HepG2 (cell line): ENCODE measurements around the gene SOX5. TPM values are rescaled to one million over a fixed set of nuclear protein-coding genes. Genes with fewer than 3 reads are reported as not detected.

Source experiments
- ATAC-seq: fragments of 200-7000 bp; cut with Tn5 transposase; 3 replicates; pipeline ENCODE4 v1.9.1; 2020; ENCODE audit warnings: mild to moderate bottlenecking, moderate library complexity
- BruUV-seq: library from RNA; stranded (reverse); fragments of 400-500 nt; replicated peaks from 2 replicates; lab custom pipeline; 2021; lab: Mats Ljungman, UMichigan
- CTCF ChIA-PET: fragments of 300-600 bp; formaldehyde crosslinking; extraction: SDS; loops from one replicate; lab custom pipeline; 2021; ENCODE audit warnings: low total read pairs, inconsistent platforms, low intra/inter-chr PET ratio; lab: Yijun Ruan, JAX
- POLR2A ChIA-PET: fragments of 350-600 bp; sonication (Branson Sonifier 250); formaldehyde crosslinking; loops from one replicate; lab custom pipeline; 2020; ENCODE audit warnings: antibody characterized with exemption, inconsistent platforms; lab: Yijun Ruan, JAX
- DNase-seq: peaks from one replicate; pipeline ENCODE4 v3.0.0-alpha.2; 2015; ENCODE audit warnings: low spot score
- FAIRE-seq: peaks from 3 replicates; lab custom pipeline; 2011; peaks lifted over from hg19 to GRCh38; lab: Jason Lieb, UNC
- H2AFZ ChIP-seq: one replicate; pipeline ENCODE4 v1.6.1; 2011; ENCODE audit warnings: low read length, inconsistent platforms
- H3K27ac ChIP-seq: fragments of 300-600 bp; 3 replicates; pipeline ENCODE4 v1.8.0; 2011; ENCODE audit warnings: mixed run types, mild to moderate bottlenecking, mixed read lengths, low read length, inconsistent platforms; ENCODE audit not compliant: insufficient read depth; ENCODE audit errors: extremely low read length
- H3K27me3 ChIP-seq, 2 experiments: fragments of 200-600 bp in 1 of 2; 2 replicates in 1 of 2; 3 replicates in 1 of 2; pipeline versions ENCODE4 v1.6.0 to v1.8.0; 2011; ENCODE audit warnings: low read length in 2 of 2, mild to moderate bottlenecking in 2 of 2, moderate library complexity in 2 of 2, inconsistent platforms in 1 of 2; ENCODE audit not compliant: insufficient read depth in 2 of 2, control insufficient read depth in 1 of 2
- H3K36me3 ChIP-seq, 2 experiments: fragments of 200-600 bp in 1 of 2; replicated peaks in 1 of 2; 2 replicates in 1 of 2; 3 replicates in 1 of 2; pipeline versions ENCODE4 v1.5.1 to v1.8.0; 2011; ENCODE audit warnings: low read length in 2 of 2, inconsistent platforms in 1 of 2; ENCODE audit not compliant: insufficient read depth in 2 of 2, control insufficient read depth in 1 of 2
- H3K4me1 ChIP-seq: 2 replicates; pipeline ENCODE4 v1.5.1; 2012; ENCODE audit warnings: low read length, inconsistent platforms; ENCODE audit not compliant: insufficient read depth
- H3K4me2 ChIP-seq: 2 replicates; pipeline ENCODE4 v1.6.0; 2011; ENCODE audit warnings: low read depth, low read length, inconsistent platforms
- H3K4me3 ChIP-seq, 3 experiments: fragments of 200-600 bp in 1 of 3; sonication (generic), shearing (Covaris generic) in 1 of 3; replicated peaks in 1 of 3; 2 replicates each; pipeline ENCODE4 v1.5.1; 2011 to 2016; ENCODE audit warnings: low read length in 3 of 3, inconsistent platforms in 2 of 3, low read depth in 2 of 3, mild to moderate bottlenecking in 2 of 3, control low read depth in 1 of 3, mixed read lengths in 1 of 3; ENCODE audit not compliant: insufficient read depth in 1 of 3
- H3K79me2 ChIP-seq: one replicate; pipeline ENCODE4 v1.6.1; 2011; ENCODE audit warnings: low read length, inconsistent platforms; ENCODE audit not compliant: insufficient read depth
- H3K9ac ChIP-seq: 2 replicates; pipeline ENCODE4 v1.6.0; 2011; ENCODE audit warnings: mild to moderate bottlenecking, low read depth, low read length, inconsistent platforms; ENCODE audit not compliant: insufficient read depth
- H3K9me3 ChIP-seq: 2 replicates; pipeline ENCODE4 v1.5.1; 2012; ENCODE audit warnings: mild to moderate bottlenecking, low read length
- H4K20me1 ChIP-seq: 2 replicates; pipeline ENCODE4 v1.6.0; 2011; ENCODE audit warnings: inconsistent platforms, mild to moderate bottlenecking, low read length, moderate library complexity; ENCODE audit not compliant: insufficient read depth
- FOXP1 ChIP-seq, 2 experiments: fragments of 450-650 bp in 1 of 2; IDR thresholded peaks; 2 replicates each; pipeline ENCODE4 v1.6.1; 2017 to 2018; ENCODE audit warnings: antibody characterized with exemption in 1 of 2
- HMG20A ChIP-seq: IDR thresholded peaks from 2 replicates; pipeline ENCODE4 v1.6.1; 2016; ENCODE audit warnings: borderline replicate concordance
- HNRNPL ChIP-seq: fragments of 200-400 bp; formaldehyde crosslinking; IDR thresholded peaks from 2 replicates; pipeline ENCODE4 v1.6.1; 2017; ENCODE audit warnings: mild to moderate bottlenecking, low read depth, low read length
- NCOR1 ChIP-seq: fragments of 200-600 bp; sonication (generic); IDR thresholded peaks from 2 replicates; pipeline ENCODE4 v1.7.0; 2017; ENCODE audit warnings: antibody characterized with exemption, low read length, borderline replicate concordance
- POGZ ChIP-seq: sonication (generic); formaldehyde crosslinking; IDR thresholded peaks from 2 replicates; pipeline ENCODE4 v1.4.0; 2020; ENCODE audit warnings: mild to moderate bottlenecking, missing genetic modification reagents
- RBM22 ChIP-seq: fragments of 200-400 bp; formaldehyde crosslinking; optimal IDR thresholded peaks from 2 replicates; pipeline ENCODE3; 2017; ENCODE audit warnings: mild to moderate bottlenecking, low read length, moderate library complexity
- SAP130 ChIP-seq: IDR thresholded peaks from 2 replicates; pipeline ENCODE4 v1.6.1; 2016; ENCODE audit warnings: low read depth
- SOX13 ChIP-seq, 3 experiments: fragments of 450-650 bp in 1 of 3; sonication (generic) in 1 of 3; formaldehyde crosslinking in 1 of 3; IDR thresholded peaks in 2 of 3; conservative IDR thresholded peaks in 1 of 3; 2 replicates each; pipeline versions ENCODE4 v1.5.0 to v1.6.1; 2016 to 2020; ENCODE audit warnings: antibody characterized with exemption in 1 of 3, mild to moderate bottlenecking in 1 of 3, missing compliant biosample characterization in 1 of 3, missing genetic modification reagents in 1 of 3, moderate library complexity in 1 of 3
- SOX6 ChIP-seq, 2 experiments: fragments of 450-650 bp in 1 of 2; sonication (generic) in 1 of 2; formaldehyde crosslinking in 1 of 2; IDR thresholded peaks; 2 replicates each; pipeline versions ENCODE4 v1.4.0 to v1.6.1; 2017 to 2020; ENCODE audit warnings: antibody characterized with exemption in 1 of 2, mild to moderate bottlenecking in 1 of 2, missing genetic modification reagents in 1 of 2
- WGBS: methylation state at CpG from one replicate; pipeline ENCODE4 v1.1.6; 2017; ENCODE audit warnings: low lambda C conversion rate; 5-methylcytosine and 5-hydroxymethylcytosine counted together
- in situ Hi-C: cut with HindIII; loops from 2 replicates; pipeline ENCODE4 v1.10.0; 2017; ENCODE audit warnings: low pct_unique_long_range_greater_than_20kb; ENCODE audit not compliant: extremely low pct_ligation_motif_present
- intact Hi-C: fragments of 100-400 bp; cut with micrococcal nuclease; formaldehyde crosslinking; loops from one replicate; pipeline ENCODE4 v1.10.0; 2022; ENCODE audit not compliant: unreplicated experiment
- polyA plus RNA-seq, 8 experiments: library from polyadenylated mRNA; depleted of rRNA in 3 of 8; stranded (reverse) in 7 of 8; unstranded in 1 of 8; fragments of >200 nt; fragmentation: Illumina TruSeq in 4 of 8; extraction: Trizol in 4 of 8; gene quantifications; 2 replicates each; pipeline versions ENCODE4 v1.2.1 to v1.2.3, GENCODE V29; 2011 to 2016; ENCODE audit warnings: low read depth in 4 of 8, missing spikeins in 1 of 8, mixed read lengths in 1 of 8; ENCODE audit not compliant: insufficient read depth in 1 of 8
- total RNA-seq, 5 experiments: library from RNA; depleted of rRNA; stranded (reverse); fragments of >200 nt; fragmentation: Illumina TruSeq; extraction: Trizol; gene quantifications; 2 replicates each; pipeline ENCODE4 v1.2.3, GENCODE V29; 2016; ENCODE audit warnings: low read depth in 1 of 5
- TF ChIP-seq, protein P1 (sequence below): sonication (generic); formaldehyde crosslinking; IDR thresholded peaks from 2 replicates; pipeline ENCODE4 v1.5.0; 2020; ENCODE audit warnings: missing genetic modification reagents
- TF ChIP-seq, protein P2 (sequence below), 2 experiments: fragments of 450-650 bp in 1 of 2; sonication (generic) in 1 of 2; formaldehyde crosslinking; IDR thresholded peaks; 2 replicates each; pipeline versions ENCODE4 v1.5.0 to v1.8.0; 2020 to 2022; ENCODE audit warnings: mild to moderate bottlenecking in 1 of 2, missing genetic modification reagents in 1 of 2
- TF ChIP-seq, protein P3 (sequence below): sonication (generic); formaldehyde crosslinking; IDR thresholded peaks from 2 replicates; pipeline ENCODE4 v1.4.0; 2020; ENCODE audit warnings: missing genetic modification reagents

Gene SOX5
- total and polyA plus RNA-seq, 2 of the 13 experiments (the other 11 are each of a cell fraction or from before 2014, with no cell fraction given), result 18.5 to 76.4 TPM

DNA sequence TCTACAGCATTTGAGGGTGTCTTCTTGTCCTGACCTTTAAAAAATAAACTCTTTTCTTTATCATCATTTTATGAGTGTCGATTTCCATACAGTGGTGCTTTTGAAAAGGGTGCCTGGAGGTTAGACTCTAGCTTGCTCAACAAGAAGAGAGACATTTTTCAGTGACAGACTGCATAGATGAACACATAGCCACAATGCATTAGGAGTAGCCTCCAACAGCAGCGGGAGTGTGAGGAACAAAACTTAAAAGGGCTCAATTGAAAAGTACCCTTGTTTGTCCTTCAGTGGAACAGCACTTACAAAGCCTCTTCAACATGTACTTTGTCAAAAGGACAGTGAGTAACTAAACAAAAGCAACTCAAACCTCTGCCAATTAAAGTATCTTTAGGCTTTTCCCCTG lies 119.3 kb downstream of the SOX5 start:
- Histone ChIP-seq H3K9me3 (no peaks in the 10 kb centered on the region), H3K4me3 (no peak overlapping the region), H3K36me3 (peaks cover 1 to 38% of the 10 kb centered on the region in 2 experiments; a peak in 4 of 5 replicates), H3K9ac (no peak overlapping the region), H3K4me2 (no peak overlapping the region), H4K20me1 (no peaks in the 10 kb centered on the region; the same call in 1 of the 2 replicates), H3K27ac (no peak overlapping the region), H3K27me3 (no peaks in the 10 kb centered on the region), H3K4me1 (peaks cover 26% of the 10 kb centered on the region), H3K79me2 (peaks cover 18% of the 10 kb centered on the region), H2AFZ (no peak overlapping the region)
- in situ Hi-C loops (no loop called here), intact Hi-C loops (no loop called here)
- POLR2A ChIA-PET, result no interaction called here
- CTCF ChIA-PET, result no interaction called here
- no peak for FAIRE-seq
- 98% methylated on average over 2 of the region's 2 CpGs for WGBS
- no peak for DNase-seq
- no TSS peak for BruUV-seq
- TF ChIP-seq RBM22, result peak; percentile 44
- TF ChIP-seq, protein P1, sequence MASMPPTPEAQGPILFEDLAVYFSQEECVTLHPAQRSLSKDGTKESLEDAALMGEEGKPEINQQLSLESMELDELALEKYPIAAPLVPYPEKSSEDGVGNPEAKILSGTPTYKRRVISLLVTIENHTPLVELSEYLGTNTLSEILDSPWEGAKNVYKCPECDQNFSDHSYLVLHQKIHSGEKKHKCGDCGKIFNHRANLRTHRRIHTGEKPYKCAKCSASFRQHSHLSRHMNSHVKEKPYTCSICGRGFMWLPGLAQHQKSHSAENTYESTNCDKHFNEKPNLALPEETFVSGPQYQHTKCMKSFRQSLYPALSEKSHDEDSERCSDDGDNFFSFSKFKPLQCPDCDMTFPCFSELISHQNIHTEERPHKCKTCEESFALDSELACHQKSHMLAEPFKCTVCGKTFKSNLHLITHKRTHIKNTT (CRISPR knock-in tag), result no peak
- ATAC-seq, result no peak

DNA sequence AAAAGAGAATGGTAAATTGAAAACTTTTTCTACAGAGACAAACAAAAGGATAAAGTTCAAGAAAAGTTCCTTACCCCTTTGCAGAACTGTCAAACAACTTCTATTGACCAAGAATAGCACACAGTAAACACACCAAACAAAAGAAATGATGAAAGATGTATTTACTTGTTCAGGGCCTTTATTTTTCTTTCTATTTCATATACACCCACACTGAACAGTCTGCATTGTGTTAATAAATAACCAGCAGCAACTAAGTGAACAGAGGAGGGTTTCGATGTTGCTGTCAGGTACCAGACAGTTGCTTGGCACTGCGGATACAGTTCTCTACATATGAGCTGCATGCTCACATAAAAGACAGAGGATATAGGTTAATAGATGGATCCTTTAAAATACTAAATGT lies 122.1 kb downstream of the SOX5 start:
- no peak overlapping the region for H3K4me3 ChIP-seq
- H3K9ac ChIP-seq, result no peak overlapping the region
- POLR2A ChIA-PET, result no interaction called here
- ATAC-seq (peak; percentile 90), DNase-seq (peak; percentile 42), FAIRE-seq (peak; percentile 72)
- in situ Hi-C loops (no loop called here), intact Hi-C loops (no loop called here)
- H3K27ac ChIP-seq, result no peak overlapping the region
- WGBS, result 59% methylated on average over 2 of the region's 2 CpGs
- CTCF ChIA-PET, result no interaction called here
- no peak overlapping the region for H2AFZ ChIP-seq
- H3K27me3 ChIP-seq, result no peaks in the 10 kb centered on the region
- no peak overlapping the region for H3K4me2 ChIP-seq
- H4K20me1 ChIP-seq, result no peaks in the 10 kb centered on the region; the same call in 1 of the 2 replicates
- H3K4me1 ChIP-seq, result peaks cover 26% of the 10 kb centered on the region
- H3K79me2 ChIP-seq, result peaks cover 13% of the 10 kb centered on the region
- no TSS peak for BruUV-seq
- H3K36me3 ChIP-seq, result peaks cover 5 to 34% of the 10 kb centered on the region in 2 experiments
- H3K9me3 ChIP-seq, result no peaks in the 10 kb centered on the region
- TF ChIP-seq HMG20A (CRISPR knock-in tag) (no peak), SAP130 (CRISPR knock-in tag) (0 out of 2 replicates have a peak, but pooled peaks have one; percentile 18), SOX13 (IDR thresholded peaks at IDR 0.05) (peak; percentile 44; the same call in 1 of the 2 replicates), SOX13 (CRISPR knock-in tag; conservative IDR thresholded peaks at IDR 0.05 in 1 of 2, IDR thresholded peaks at IDR 0.05 in 1 of 2) (peak in 1 of 2 experiments; percentile 95; a peak in 2 of 4 replicates), SOX6 (IDR thresholded peaks at IDR 0.05) (no peak), SOX6 (CRISPR knock-in tag; IDR thresholded peaks at IDR 0.05) (peak; percentile 94), FOXP1 (IDR thresholded peaks at IDR 0.05) (no peak), FOXP1 (CRISPR knock-in tag; IDR thresholded peaks at IDR 0.05) (peak; percentile 96), POGZ (peak; percentile 25; the same call in 1 of the 2 replicates), HNRNPL (no peak), NCOR1 (no peak)
- TF ChIP-seq, protein P2, sequence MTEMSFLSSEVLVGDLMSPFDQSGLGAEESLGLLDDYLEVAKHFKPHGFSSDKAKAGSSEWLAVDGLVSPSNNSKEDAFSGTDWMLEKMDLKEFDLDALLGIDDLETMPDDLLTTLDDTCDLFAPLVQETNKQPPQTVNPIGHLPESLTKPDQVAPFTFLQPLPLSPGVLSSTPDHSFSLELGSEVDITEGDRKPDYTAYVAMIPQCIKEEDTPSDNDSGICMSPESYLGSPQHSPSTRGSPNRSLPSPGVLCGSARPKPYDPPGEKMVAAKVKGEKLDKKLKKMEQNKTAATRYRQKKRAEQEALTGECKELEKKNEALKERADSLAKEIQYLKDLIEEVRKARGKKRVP (CRISPR knock-in tag; IDR thresholded peaks at IDR 0.05), result peak in 1 of 2 experiments; percentile 61; a peak in 2 of 4 replicates
- TF ChIP-seq, protein P3, sequence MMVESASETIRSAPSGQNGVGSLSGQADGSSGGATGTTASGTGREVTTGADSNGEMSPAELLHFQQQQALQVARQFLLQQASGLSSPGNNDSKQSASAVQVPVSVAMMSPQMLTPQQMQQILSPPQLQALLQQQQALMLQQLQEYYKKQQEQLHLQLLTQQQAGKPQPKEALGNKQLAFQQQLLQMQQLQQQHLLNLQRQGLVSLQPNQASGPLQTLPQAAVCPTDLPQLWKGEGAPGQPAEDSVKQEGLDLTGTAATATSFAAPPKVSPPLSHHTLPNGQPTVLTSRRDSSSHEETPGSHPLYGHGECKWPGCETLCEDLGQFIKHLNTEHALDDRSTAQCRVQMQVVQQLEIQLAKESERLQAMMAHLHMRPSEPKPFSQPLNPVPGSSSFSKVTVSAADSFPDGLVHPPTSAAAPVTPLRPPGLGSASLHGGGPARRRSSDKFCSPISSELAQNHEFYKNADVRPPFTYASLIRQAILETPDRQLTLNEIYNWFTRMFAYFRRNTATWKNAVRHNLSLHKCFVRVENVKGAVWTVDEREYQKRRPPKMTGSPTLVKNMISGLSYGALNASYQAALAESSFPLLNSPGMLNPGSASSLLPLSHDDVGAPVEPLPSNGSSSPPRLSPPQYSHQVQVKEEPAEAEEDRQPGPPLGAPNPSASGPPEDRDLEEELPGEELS (CRISPR knock-in tag), result peak; percentile 43; the same call in 1 of the 2 replicates
